Left lung (tissue), 10 donors: ENCODE data around the gene DNASE1L1. TPM values are rescaled to one million over a fixed set of nuclear protein-coding genes. Genes with fewer than 3 reads are reported as not detected.
A peak's percentile ranks its signal among the peaks of the same experiment; 100 is the strongest.

ENCODE experiments used
- ATAC-seq: fragments of 200-7000 bp; cut with Tn5 transposase; one replicate; pipeline ENCODE4 v1.9.1; 2020; ENCODE audit warnings: moderate library complexity
- DNase-seq, 4 donors: peaks; one replicate each; pipeline ENCODE4 v3.0.0-alpha.2; 2013 to 2020
- H3K27ac ChIP-seq, 2 donors: fragments of 200-600 bp; sonication (generic) in 1 of 2; one replicate each; pipeline versions ENCODE4 v1.5.0 to v1.8.0; 2020 to 2021
- H3K27me3 ChIP-seq, 2 donors: fragments of 200-600 bp; sonication (generic) in 1 of 2; one replicate each; pipeline versions ENCODE4 v1.5.0 to v1.8.0; 2020 to 2021
- H3K36me3 ChIP-seq, 2 donors: fragments of 200-600 bp; sonication (generic) in 1 of 2; one replicate each; pipeline versions ENCODE4 v1.5.0 to v1.8.0; 2020 to 2021
- H3K4me1 ChIP-seq, 2 donors: fragments of 200-600 bp; one replicate each; pipeline ENCODE4 v1.8.0; 2021
- H3K4me3 ChIP-seq, 2 donors: fragments of 200-600 bp; sonication (generic) in 1 of 2; one replicate each; pipeline versions ENCODE4 v1.5.0 to v1.8.0; 2020 to 2021; ENCODE audit warnings: mild to moderate bottlenecking in 1 of 2
- H3K9me3 ChIP-seq, 2 donors: fragments of 200-600 bp; sonication (generic) in 1 of 2; one replicate each; pipeline versions ENCODE4 v1.5.0 to v1.8.0; 2020 to 2021
- CTCF ChIP-seq, 2 donors: fragments of 200-600 bp; sonication (generic) in 1 of 2; IDR thresholded peaks; one replicate each; pipeline versions ENCODE4 v1.5.0 to v1.8.0; 2021; ENCODE audit warnings: antibody characterized with exemption in 2 of 2
- intact Hi-C, 2 donors: fragments of 100-400 bp; cut with DNase I; formaldehyde crosslinking; loops; one replicate each; pipeline versions ENCODE4 v1.11.2 to v1.14.2; 2022
- polyA plus RNA-seq, 6 donors: library from polyadenylated mRNA; unstranded; fragments of 120-200 nt; gene quantifications; one replicate each; pipeline ENCODE4 v1.2.1, GENCODE V29; 2013; ENCODE audit not compliant: insufficient read length in 6 of 6
- total RNA-seq, 2 donors: library from RNA; stranded (reverse); fragmentation: NEBNext Ultra II Directional; extraction: Animal tissue kit (Norgen Biotek cat#: 25700); gene quantifications; one replicate each; pipeline ENCODE4 v1.2.1, GENCODE V29; 2021
- donor health status: DM: no; HTN: yes; CAD: no.
- donor health status: DM: no; HTN: no; CAD: no.

The DNASE1L1 gene
- total and polyA plus RNA-seq, 8 donors: 8.8 to 36.1 (median 10.4) TPM

DNA sequence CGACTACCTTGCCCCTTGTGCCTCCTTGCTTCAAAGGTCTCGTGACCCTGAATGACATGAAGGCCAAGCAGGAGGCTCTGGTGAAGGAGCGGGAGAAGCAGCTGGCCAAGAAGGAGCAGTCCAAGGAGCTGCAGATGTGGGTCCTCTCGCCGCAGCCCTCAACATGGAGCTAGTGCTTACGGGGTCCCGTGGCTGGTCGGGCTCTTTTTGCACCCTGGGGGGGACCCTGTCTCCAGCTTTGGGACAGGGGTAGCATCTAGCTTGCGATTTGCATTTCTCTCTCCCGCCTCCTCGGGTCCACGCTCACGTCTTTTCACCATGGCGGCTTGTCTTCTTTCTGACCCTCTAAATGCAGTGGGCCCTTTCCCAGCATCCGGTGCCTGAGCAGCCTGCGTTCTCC lies 36.7 kb upstream of the DNASE1L1 start:
- Histone ChIP-seq H3K4me1 (peaks cover 0 to 13% of the 10 kb centered on the region in 2 donors), H3K4me3 (no peak overlapping the region), H3K27ac (no peak overlapping the region), H3K27me3 (no peaks in the 10 kb centered on the region), H3K36me3 (peaks cover 0 to 60% of the 10 kb centered on the region in 2 donors), H3K9me3 (no peaks in the 10 kb centered on the region)
- DNase-seq: no peak
- no peak for TF ChIP-seq CTCF (IDR thresholded peaks at IDR 0.05)
- ATAC-seq: no peak
- intact Hi-C loops: no loop called here

DNA sequence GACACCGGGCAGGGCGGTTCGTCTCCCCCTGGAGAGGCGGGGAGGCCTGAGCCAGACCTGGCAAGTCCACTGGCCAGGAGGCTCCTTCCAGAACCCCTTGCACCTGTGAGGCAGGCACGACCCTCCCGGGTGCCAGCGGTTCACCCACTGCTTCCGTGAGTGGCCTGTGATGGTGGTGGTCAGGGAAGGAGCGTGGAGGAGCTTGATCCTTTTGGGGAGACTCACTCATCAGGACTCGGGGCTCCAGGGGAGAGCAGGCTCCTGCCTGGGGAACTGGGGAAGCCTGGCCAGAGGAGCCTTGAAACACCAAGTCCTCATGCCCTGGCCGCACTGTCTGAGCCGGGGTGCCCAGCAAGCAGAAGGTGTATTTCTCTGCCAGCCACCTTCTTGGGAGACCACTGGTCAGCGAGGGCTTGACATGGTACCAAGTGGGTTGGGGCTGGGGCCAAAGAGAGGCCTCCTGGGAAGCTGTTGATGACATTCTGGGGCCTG lies 35.7 kb upstream of the DNASE1L1 start:
- Histone ChIP-seq H3K9me3 (no peaks in the 10 kb centered on the region), H3K36me3 (peaks cover 0 to 60% of the 10 kb centered on the region in 2 donors), H3K27ac (peak overlapping the region in 1 of 2 donors; percentile 74), H3K4me1 (peaks cover 0 to 13% of the 10 kb centered on the region in 2 donors), H3K27me3 (no peaks in the 10 kb centered on the region), H3K4me3 (peak overlapping the region; percentile 44 to 66)
- DNase-seq: no peak
- ATAC-seq: no peak
- intact Hi-C loops: no loop called here
- no peak for TF ChIP-seq CTCF (IDR thresholded peaks at IDR 0.05)

GRCh38 chrX:154443992-154444754 lies 35.1 kb upstream of the DNASE1L1 start, which contains the start of gene FAM50A:
Gene FAM50A (plus strand): TSS chrX:154444141. CDS start chrX:154444236, 95 bp downstream.
- Histone ChIP-seq H3K27me3 (no peaks in the 10 kb centered on the region), H3K27ac (peak within 1 kb of the TSS; percentile 67 to 74), H3K4me3 (peak within 1 kb of the TSS; percentile 44 to 66), H3K9me3 (no peaks in the 10 kb centered on the region), H3K4me1 (peaks cover 0 to 13% of the 10 kb centered on the region in 2 donors), H3K36me3 (peaks cover 0 to 59% of the 10 kb centered on the region in 2 donors)
- peak; percentile 89 for ATAC-seq
- intact Hi-C loops: no loop called here
- TF ChIP-seq CTCF (IDR thresholded peaks at IDR 0.05): no peak
- DNase-seq: peak in 3 of 4 donors; percentile 74 to 94 (median 79)

DNA sequence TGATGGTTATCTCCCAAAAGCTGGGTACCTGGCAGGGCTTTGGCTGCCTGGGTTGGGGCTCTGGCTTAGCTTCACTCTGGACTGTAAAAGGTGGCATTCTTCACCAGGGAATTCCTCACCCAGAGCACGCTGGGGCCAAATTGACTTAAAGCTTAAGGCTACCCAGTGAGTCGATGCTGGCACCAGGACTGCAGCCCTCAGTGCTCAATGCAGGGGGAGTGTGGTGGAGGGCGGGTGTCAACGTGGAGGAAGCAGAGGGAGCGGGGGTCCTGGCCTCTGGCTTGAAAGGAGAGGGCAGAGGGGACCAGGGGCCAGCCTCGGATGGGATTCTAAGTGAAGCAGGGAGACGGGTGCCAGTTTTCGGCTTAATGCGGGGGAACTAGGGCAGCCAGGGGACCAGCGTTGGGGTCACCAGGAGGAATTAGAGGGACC lies 34.4 kb upstream of the DNASE1L1 start:
- peak overlapping the region; percentile 58 to 67 for H3K27ac ChIP-seq
- H3K27me3 ChIP-seq: no peaks in the 10 kb centered on the region
- intact Hi-C loops: no loop called here
- no peak for TF ChIP-seq CTCF (IDR thresholded peaks at IDR 0.05)
- peak overlapping the region in 1 of 2 donors; percentile 66 for H3K4me3 ChIP-seq
- DNase-seq: no peak
- peak; percentile 5 for ATAC-seq
- H3K36me3 ChIP-seq: peaks cover 0 to 56% of the 10 kb centered on the region in 2 donors
- H3K9me3 ChIP-seq: no peaks in the 10 kb centered on the region
- H3K4me1 ChIP-seq: peaks cover 0 to 19% of the 10 kb centered on the region in 2 donors

GRCh38 chrX:154441984-154442707 lies 33.1 kb upstream of the DNASE1L1 start:
- H3K4me1 ChIP-seq: peaks cover 0 to 26% of the 10 kb centered on the region in 2 donors
- H3K27ac ChIP-seq: no peak overlapping the region
- no peak for TF ChIP-seq CTCF (IDR thresholded peaks at IDR 0.05)
- ATAC-seq (no peak), DNase-seq (no peak)
- H3K36me3 ChIP-seq: peaks cover 0 to 48% of the 10 kb centered on the region in 2 donors
- H3K27me3 ChIP-seq: no peaks in the 10 kb centered on the region
- no peak overlapping the region for H3K4me3 ChIP-seq
- intact Hi-C loops: no loop called here
- H3K9me3 ChIP-seq: no peaks in the 10 kb centered on the region
